HepG2 (cell line): ENCODE measurements around the gene ABCG2. TPM values are rescaled to one million over a fixed set of nuclear protein-coding genes. Genes with fewer than 3 reads are reported as not detected.

Experiments
- ATAC-seq: fragments of 200-7000 bp; cut with Tn5 transposase; 3 replicates; pipeline ENCODE4 v1.9.1; 2020; ENCODE audit warnings: mild to moderate bottlenecking, moderate library complexity
- BruUV-seq: library from RNA; stranded (reverse); fragments of 400-500 nt; replicated peaks from 2 replicates; lab custom pipeline; 2021; lab: Mats Ljungman, UMichigan
- CTCF ChIA-PET: fragments of 300-600 bp; formaldehyde crosslinking; extraction: SDS; loops from one replicate; lab custom pipeline; 2021; ENCODE audit warnings: low total read pairs, inconsistent platforms, low intra/inter-chr PET ratio; lab: Yijun Ruan, JAX
- POLR2A ChIA-PET: fragments of 350-600 bp; sonication (Branson Sonifier 250); formaldehyde crosslinking; loops from one replicate; lab custom pipeline; 2020; ENCODE audit warnings: antibody characterized with exemption, inconsistent platforms; lab: Yijun Ruan, JAX
- DNase-seq: peaks from one replicate; pipeline ENCODE4 v3.0.0-alpha.2; 2015; ENCODE audit warnings: low spot score
- FAIRE-seq: peaks from 3 replicates; lab custom pipeline; 2011; peaks lifted over from hg19 to GRCh38; lab: Jason Lieb, UNC
- H2AFZ ChIP-seq: one replicate; pipeline ENCODE4 v1.6.1; 2011; ENCODE audit warnings: low read length, inconsistent platforms
- H3K27ac ChIP-seq: fragments of 300-600 bp; 3 replicates; pipeline ENCODE4 v1.8.0; 2011; ENCODE audit warnings: mixed run types, mild to moderate bottlenecking, mixed read lengths, low read length, inconsistent platforms; ENCODE audit not compliant: insufficient read depth; ENCODE audit errors: extremely low read length
- H3K27me3 ChIP-seq, 2 experiments: fragments of 200-600 bp in 1 of 2; 2 replicates in 1 of 2; 3 replicates in 1 of 2; pipeline versions ENCODE4 v1.6.0 to v1.8.0; 2011; ENCODE audit warnings: low read length in 2 of 2, mild to moderate bottlenecking in 2 of 2, moderate library complexity in 2 of 2, inconsistent platforms in 1 of 2; ENCODE audit not compliant: insufficient read depth in 2 of 2, control insufficient read depth in 1 of 2
- H3K36me3 ChIP-seq, 2 experiments: fragments of 200-600 bp in 1 of 2; replicated peaks in 1 of 2; 2 replicates in 1 of 2; 3 replicates in 1 of 2; pipeline versions ENCODE4 v1.5.1 to v1.8.0; 2011; ENCODE audit warnings: low read length in 2 of 2, inconsistent platforms in 1 of 2; ENCODE audit not compliant: insufficient read depth in 2 of 2, control insufficient read depth in 1 of 2
- H3K4me1 ChIP-seq: 2 replicates; pipeline ENCODE4 v1.5.1; 2012; ENCODE audit warnings: low read length, inconsistent platforms; ENCODE audit not compliant: insufficient read depth
- H3K4me2 ChIP-seq: 2 replicates; pipeline ENCODE4 v1.6.0; 2011; ENCODE audit warnings: low read depth, low read length, inconsistent platforms
- H3K4me3 ChIP-seq, 3 experiments: fragments of 200-600 bp in 1 of 3; sonication (generic), shearing (Covaris generic) in 1 of 3; replicated peaks in 1 of 3; 2 replicates each; pipeline ENCODE4 v1.5.1; 2011 to 2016; ENCODE audit warnings: low read length in 3 of 3, inconsistent platforms in 2 of 3, low read depth in 2 of 3, mild to moderate bottlenecking in 2 of 3, control low read depth in 1 of 3, mixed read lengths in 1 of 3; ENCODE audit not compliant: insufficient read depth in 1 of 3
- H3K79me2 ChIP-seq: one replicate; pipeline ENCODE4 v1.6.1; 2011; ENCODE audit warnings: low read length, inconsistent platforms; ENCODE audit not compliant: insufficient read depth
- H3K9ac ChIP-seq: 2 replicates; pipeline ENCODE4 v1.6.0; 2011; ENCODE audit warnings: mild to moderate bottlenecking, low read depth, low read length, inconsistent platforms; ENCODE audit not compliant: insufficient read depth
- H3K9me3 ChIP-seq: 2 replicates; pipeline ENCODE4 v1.5.1; 2012; ENCODE audit warnings: mild to moderate bottlenecking, low read length
- H4K20me1 ChIP-seq: 2 replicates; pipeline ENCODE4 v1.6.0; 2011; ENCODE audit warnings: inconsistent platforms, mild to moderate bottlenecking, low read length, moderate library complexity; ENCODE audit not compliant: insufficient read depth
- CBFB ChIP-seq: sonication (generic); formaldehyde crosslinking; IDR thresholded peaks from 2 replicates; pipeline ENCODE4 v1.4.0; 2020; ENCODE audit warnings: missing genetic modification reagents
- ONECUT2 ChIP-seq: sonication (generic); formaldehyde crosslinking; IDR thresholded peaks from 2 replicates; pipeline ENCODE4 v1.4.0; 2020; ENCODE audit warnings: missing genetic modification reagents
- POLR2G ChIP-seq: fragments of 200-400 bp; formaldehyde crosslinking; IDR thresholded peaks from 2 replicates; pipeline ENCODE4 v1.6.1; 2018; ENCODE audit warnings: mild to moderate bottlenecking, low read depth, low read length, moderate library complexity
- ZBTB43 ChIP-seq: sonication (generic); formaldehyde crosslinking; conservative IDR thresholded peaks from 2 replicates; pipeline ENCODE4 v1.4.0; 2020; ENCODE audit warnings: missing genetic modification reagents
- ZNF121 ChIP-seq: sonication (generic); formaldehyde crosslinking; IDR thresholded peaks from 2 replicates; pipeline ENCODE4 v1.5.0; 2020; ENCODE audit warnings: mild to moderate bottlenecking, missing genetic modification reagents
- ZNF24 ChIP-seq: fragments of 450-650 bp; IDR thresholded peaks from 2 replicates; pipeline ENCODE4 v1.6.1; 2017; ENCODE audit warnings: antibody characterized with exemption, mild to moderate bottlenecking
- ZNF367 ChIP-seq: sonication (generic); formaldehyde crosslinking; IDR thresholded peaks from 2 replicates; pipeline ENCODE4 v1.4.0; 2020; ENCODE audit warnings: missing genetic modification reagents, borderline replicate concordance
- ZNF768 ChIP-seq: sonication (generic); formaldehyde crosslinking; IDR thresholded peaks from 2 replicates; pipeline ENCODE4 v1.4.0; 2020; ENCODE audit warnings: missing genetic modification reagents
- WGBS: methylation state at CpG from one replicate; pipeline ENCODE4 v1.1.6; 2017; ENCODE audit warnings: low lambda C conversion rate; 5-methylcytosine and 5-hydroxymethylcytosine counted together
- in situ Hi-C: cut with HindIII; loops from 2 replicates; pipeline ENCODE4 v1.10.0; 2017; ENCODE audit warnings: low pct_unique_long_range_greater_than_20kb; ENCODE audit not compliant: extremely low pct_ligation_motif_present
- intact Hi-C: fragments of 100-400 bp; cut with micrococcal nuclease; formaldehyde crosslinking; loops from one replicate; pipeline ENCODE4 v1.10.0; 2022; ENCODE audit not compliant: unreplicated experiment
- polyA plus RNA-seq, 8 experiments: library from polyadenylated mRNA; depleted of rRNA in 3 of 8; stranded (reverse) in 7 of 8; unstranded in 1 of 8; fragments of >200 nt; fragmentation: Illumina TruSeq in 4 of 8; extraction: Trizol in 4 of 8; gene quantifications; 2 replicates each; pipeline versions ENCODE4 v1.2.1 to v1.2.3, GENCODE V29; 2011 to 2016; ENCODE audit warnings: low read depth in 4 of 8, missing spikeins in 1 of 8, mixed read lengths in 1 of 8; ENCODE audit not compliant: insufficient read depth in 1 of 8
- total RNA-seq, 5 experiments: library from RNA; depleted of rRNA; stranded (reverse); fragments of >200 nt; fragmentation: Illumina TruSeq; extraction: Trizol; gene quantifications; 2 replicates each; pipeline ENCODE4 v1.2.3, GENCODE V29; 2016; ENCODE audit warnings: low read depth in 1 of 5
- TF ChIP-seq, protein P1 (sequence below): sonication (generic); formaldehyde crosslinking; IDR thresholded peaks from 2 replicates; pipeline ENCODE4 v1.5.0; 2020; ENCODE audit warnings: mild to moderate bottlenecking, missing genetic modification reagents
- TF ChIP-seq, protein P2 (sequence below): sonication (generic); formaldehyde crosslinking; IDR thresholded peaks from 2 replicates; pipeline ENCODE4 v1.5.0; 2020; ENCODE audit warnings: mild to moderate bottlenecking, low read depth, missing genetic modification reagents, borderline replicate concordance

ABCG2 gene
- total and polyA plus RNA-seq, 2 of the 13 experiments (the other 11 are each of a cell fraction or from before 2014, with no cell fraction given), result 10.0 to 15.7 TPM

DNA sequence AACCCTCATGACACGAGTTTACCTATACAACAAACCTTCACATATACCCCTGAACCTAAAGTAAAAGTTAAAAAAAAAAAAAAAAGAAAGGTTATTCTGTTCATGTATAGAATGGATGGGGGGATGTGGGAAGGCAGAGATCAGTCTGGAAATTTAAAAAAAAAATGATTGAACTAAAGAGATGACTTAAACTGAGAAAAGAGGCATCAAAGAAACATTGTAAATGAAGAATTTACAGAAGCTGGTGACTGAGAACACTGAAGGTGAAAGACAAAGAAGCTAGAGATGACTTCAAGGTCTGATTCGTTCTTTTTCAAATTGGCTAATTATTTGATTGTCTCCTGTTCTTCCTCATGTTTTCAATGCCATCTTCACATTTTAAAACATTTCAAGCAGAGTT lies 12.8 kb upstream of the ABCG2 start:
- BruUV-seq, result no TSS peak
- no peak for FAIRE-seq
- Histone ChIP-seq H3K36me3 (no peaks in the 10 kb centered on the region), H3K79me2 (no peaks in the 10 kb centered on the region), H2AFZ (no peak overlapping the region), H3K9ac (no peak overlapping the region), H3K9me3 (no peaks in the 10 kb centered on the region), H3K4me1 (peaks cover 9% of the 10 kb centered on the region), H4K20me1 (no peaks in the 10 kb centered on the region), H3K27ac (no peak overlapping the region), H3K4me3 (no peak overlapping the region), H3K27me3 (no peaks in the 10 kb centered on the region; a peak in 1 of 5 replicates), H3K4me2 (no peak overlapping the region)
- ChIA-PET CTCF (no interaction called here), POLR2A (no interaction called here)
- no peak for ATAC-seq
- 30% methylated on average over 2 of the region's 2 CpGs for WGBS
- no peak for TF ChIP-seq ZNF121 (CRISPR knock-in tag)
- no peak for TF ChIP-seq ZBTB43 (CRISPR knock-in tag)
- TF ChIP-seq ZNF24, result no peak
- no peak for TF ChIP-seq POLR2G
- no peak for TF ChIP-seq ONECUT2 (CRISPR knock-in tag)
- no peak for TF ChIP-seq ZNF768 (CRISPR knock-in tag)
- TF ChIP-seq ZNF367, result no peak
- no peak for TF ChIP-seq CBFB
- TF ChIP-seq, protein P1, sequence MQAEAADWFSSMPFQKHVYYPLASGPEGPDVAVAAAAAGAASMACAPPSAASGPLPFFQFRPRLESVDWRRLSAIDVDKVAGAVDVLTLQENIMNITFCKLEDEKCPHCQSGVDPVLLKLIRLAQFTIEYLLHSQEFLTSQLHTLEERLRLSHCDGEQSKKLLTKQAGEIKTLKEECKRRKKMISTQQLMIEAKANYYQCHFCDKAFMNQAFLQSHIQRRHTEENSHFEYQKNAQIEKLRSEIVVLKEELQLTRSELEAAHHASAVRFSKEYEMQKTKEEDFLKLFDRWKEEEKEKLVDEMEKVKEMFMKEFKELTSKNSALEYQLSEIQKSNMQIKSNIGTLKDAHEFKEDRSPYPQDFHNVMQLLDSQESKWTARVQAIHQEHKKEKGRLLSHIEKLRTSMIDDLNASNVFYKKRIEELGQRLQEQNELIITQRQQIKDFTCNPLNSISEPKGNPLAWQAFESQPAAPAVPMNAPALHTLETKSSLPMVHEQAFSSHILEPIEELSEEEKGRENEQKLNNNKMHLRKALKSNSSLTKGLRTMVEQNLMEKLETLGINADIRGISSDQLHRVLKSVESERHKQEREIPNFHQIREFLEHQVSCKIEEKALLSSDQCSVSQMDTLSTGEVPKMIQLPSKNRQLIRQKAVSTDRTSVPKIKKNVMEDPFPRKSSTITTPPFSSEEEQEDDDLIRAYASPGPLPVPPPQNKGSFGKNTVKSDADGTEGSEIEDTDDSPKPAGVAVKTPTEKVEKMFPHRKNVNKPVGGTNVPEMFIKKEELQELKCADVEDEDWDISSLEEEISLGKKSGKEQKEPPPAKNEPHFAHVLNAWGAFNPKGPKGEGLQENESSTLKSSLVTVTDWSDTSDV (CRISPR knock-in tag), result no peak
- TF ChIP-seq, protein P2, sequence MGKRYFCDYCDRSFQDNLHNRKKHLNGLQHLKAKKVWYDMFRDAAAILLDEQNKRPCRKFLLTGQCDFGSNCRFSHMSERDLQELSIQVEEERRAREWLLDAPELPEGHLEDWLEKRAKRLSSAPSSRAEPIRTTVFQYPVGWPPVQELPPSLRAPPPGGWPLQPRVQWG (CRISPR knock-in tag), result no peak
- intact Hi-C loops (no loop called here), in situ Hi-C loops (no loop called here)
- no peak for DNase-seq
